ENCODE measurements around the gene RAD51AP1. TPM values are rescaled to one million over a fixed set of nuclear protein-coding genes. Genes with fewer than 3 reads are reported as not detected.

RAD51AP1 gene
- total RNA-seq, 2 experiments from 2014 or later: 69.2 to 81.3 TPM

DNA sequence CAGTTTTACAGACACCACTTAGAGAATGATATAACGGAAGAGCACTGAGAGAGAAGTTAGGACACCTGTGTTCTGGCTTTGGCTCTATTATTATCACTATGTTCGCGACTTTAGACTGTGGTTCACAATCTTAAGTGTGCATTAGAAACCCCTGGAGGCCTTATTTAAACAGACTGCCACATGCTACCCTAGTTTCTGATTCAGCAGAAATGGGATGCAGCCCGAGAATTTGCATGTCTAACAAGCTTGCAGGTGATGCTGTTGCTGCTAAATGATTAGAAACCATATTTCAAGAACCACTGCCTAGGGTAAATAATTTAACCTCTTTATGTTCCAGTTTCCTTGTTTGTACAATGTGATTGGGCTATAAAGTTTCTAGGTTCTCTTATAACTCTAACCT lies 3.6 kb upstream of the RAD51AP1 start:
- intact Hi-C loops (cut with micrococcal nuclease; ENCODE audit: unreplicated experiment): loop anchor here (5.0 kb wide), 2 partner anchors 213 to 292 kb away; partner anchors contain the start of gene TIGAR
- Histone ChIP-seq H3K27ac (ENCODE audit: low read depth, low read length, poor library complexity, severe bottlenecking) (peak overlapping the region; percentile 93), H3K4me1 (ENCODE audit: insufficient read depth, low read length, poor library complexity, severe bottlenecking) (peaks cover 66% of the 10 kb centered on the region), H3K79me2 (ENCODE audit: insufficient read depth, low read depth, low read length) (peaks cover 52% of the 10 kb centered on the region), H3K9me2 (ENCODE audit: insufficient read depth, low read length) (no peaks in the 10 kb centered on the region), H3K36me3 (ENCODE audit: insufficient read depth, low read length) (peaks cover 39% of the 10 kb centered on the region), H3K9me3 (ENCODE audit: low read length) (no peaks in the 10 kb centered on the region), H2AFZ (ENCODE audit: low read length) (no peak overlapping the region), H3K4me3 (ENCODE audit: low read depth, low read length, poor library complexity, severe bottlenecking) (peak overlapping the region; percentile 93), H4K20me1 (ENCODE audit: insufficient read depth, low read length) (no peaks in the 10 kb centered on the region), H3K4me2 (ENCODE audit: low read length) (peak overlapping the region; percentile 82)
- no TSS peak for BruUV-seq (replicated peaks)
- POLR2A ChIA-PET: interaction anchor here (0.7 kb wide), 1 partner anchor 763 kb away, joined by 3 read pairs; no protein-coding TSS in a partner anchor
- no peak for TF ChIP-seq EZH2phosphoT487 (IDR thresholded peaks at IDR 0.05; ENCODE audit: borderline replicate concordance, low read depth, low read length)
- TF ChIP-seq, protein P1, sequence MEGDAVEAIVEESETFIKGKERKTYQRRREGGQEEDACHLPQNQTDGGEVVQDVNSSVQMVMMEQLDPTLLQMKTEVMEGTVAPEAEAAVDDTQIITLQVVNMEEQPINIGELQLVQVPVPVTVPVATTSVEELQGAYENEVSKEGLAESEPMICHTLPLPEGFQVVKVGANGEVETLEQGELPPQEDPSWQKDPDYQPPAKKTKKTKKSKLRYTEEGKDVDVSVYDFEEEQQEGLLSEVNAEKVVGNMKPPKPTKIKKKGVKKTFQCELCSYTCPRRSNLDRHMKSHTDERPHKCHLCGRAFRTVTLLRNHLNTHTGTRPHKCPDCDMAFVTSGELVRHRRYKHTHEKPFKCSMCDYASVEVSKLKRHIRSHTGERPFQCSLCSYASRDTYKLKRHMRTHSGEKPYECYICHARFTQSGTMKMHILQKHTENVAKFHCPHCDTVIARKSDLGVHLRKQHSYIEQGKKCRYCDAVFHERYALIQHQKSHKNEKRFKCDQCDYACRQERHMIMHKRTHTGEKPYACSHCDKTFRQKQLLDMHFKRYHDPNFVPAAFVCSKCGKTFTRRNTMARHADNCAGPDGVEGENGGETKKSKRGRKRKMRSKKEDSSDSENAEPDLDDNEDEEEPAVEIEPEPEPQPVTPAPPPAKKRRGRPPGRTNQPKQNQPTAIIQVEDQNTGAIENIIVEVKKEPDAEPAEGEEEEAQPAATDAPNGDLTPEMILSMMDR (conservative IDR thresholded peaks at IDR 0.05; ENCODE audit: low read length): no peak
- CTCF ChIA-PET (ENCODE audit: unreplicated experiment): interaction anchor here (0.6 kb wide), 2 partner anchors 109 to 223 kb away, joined by 3 read pairs; no protein-coding TSS in a partner anchor
- DNase-seq (ENCODE audit: low spot score): peak; percentile 93

DNA sequence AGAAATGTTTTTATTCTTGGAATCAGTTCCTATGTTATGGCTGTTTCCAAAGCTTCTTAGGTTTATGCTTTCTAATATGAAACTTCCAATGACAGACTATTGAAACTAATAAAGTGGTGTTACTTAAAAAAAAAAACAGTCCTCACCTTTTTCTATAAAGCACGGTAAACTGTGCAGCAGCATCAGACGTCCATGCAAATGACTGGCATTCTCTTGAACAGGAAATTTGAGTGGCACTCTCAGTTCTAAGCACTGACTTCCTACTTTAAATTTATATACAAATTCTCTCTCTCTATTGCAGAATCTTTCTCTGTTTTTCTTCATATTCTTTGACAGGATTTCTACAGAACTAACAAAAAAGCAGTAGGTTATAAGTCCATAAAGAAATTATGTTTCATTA lies 2.8 kb upstream of the RAD51AP1 start:
- H3K4me1 ChIP-seq (ENCODE audit: insufficient read depth, low read length, poor library complexity, severe bottlenecking): peaks cover 66% of the 10 kb centered on the region
- H3K4me2 ChIP-seq (ENCODE audit: low read length): peak overlapping the region; percentile 82
- CTCF ChIA-PET (ENCODE audit: unreplicated experiment): no interaction called here
- peaks cover 33% of the 10 kb centered on the region for H3K36me3 ChIP-seq (ENCODE audit: insufficient read depth, low read length)
- H2AFZ ChIP-seq (ENCODE audit: low read length): no peak overlapping the region
- peaks cover 60% of the 10 kb centered on the region for H3K79me2 ChIP-seq (ENCODE audit: insufficient read depth, low read depth, low read length)
- BruUV-seq (replicated peaks): no TSS peak
- no peak for TF ChIP-seq EZH2phosphoT487 (IDR thresholded peaks at IDR 0.05; ENCODE audit: borderline replicate concordance, low read depth, low read length)
- TF ChIP-seq, protein P1 (conservative IDR thresholded peaks at IDR 0.05; ENCODE audit: low read length): no peak
- no peaks in the 10 kb centered on the region for H3K9me2 ChIP-seq (ENCODE audit: insufficient read depth, low read length)
- intact Hi-C loops (cut with micrococcal nuclease; ENCODE audit: unreplicated experiment): loop anchor here (5.0 kb wide), 2 partner anchors 214 to 291 kb away; partner anchors contain the start of gene TIGAR
- peaks cover 3% of the 10 kb centered on the region; the same call in 1 of the 2 replicates for H4K20me1 ChIP-seq (ENCODE audit: insufficient read depth, low read length)
- peak overlapping the region; percentile 93 for H3K27ac ChIP-seq (ENCODE audit: low read depth, low read length, poor library complexity, severe bottlenecking)
- no peaks in the 10 kb centered on the region for H3K9me3 ChIP-seq (ENCODE audit: low read length)
- peak; percentile 56 for DNase-seq (ENCODE audit: low spot score)
- POLR2A ChIA-PET: interaction anchor here (0.6 to 0.7 kb wide), 2 partner anchors 28 to 764 kb away, joined by 3 read pairs; no protein-coding TSS in a partner anchor
- H3K4me3 ChIP-seq (ENCODE audit: low read depth, low read length, poor library complexity, severe bottlenecking): peak overlapping the region; percentile 93

DNA sequence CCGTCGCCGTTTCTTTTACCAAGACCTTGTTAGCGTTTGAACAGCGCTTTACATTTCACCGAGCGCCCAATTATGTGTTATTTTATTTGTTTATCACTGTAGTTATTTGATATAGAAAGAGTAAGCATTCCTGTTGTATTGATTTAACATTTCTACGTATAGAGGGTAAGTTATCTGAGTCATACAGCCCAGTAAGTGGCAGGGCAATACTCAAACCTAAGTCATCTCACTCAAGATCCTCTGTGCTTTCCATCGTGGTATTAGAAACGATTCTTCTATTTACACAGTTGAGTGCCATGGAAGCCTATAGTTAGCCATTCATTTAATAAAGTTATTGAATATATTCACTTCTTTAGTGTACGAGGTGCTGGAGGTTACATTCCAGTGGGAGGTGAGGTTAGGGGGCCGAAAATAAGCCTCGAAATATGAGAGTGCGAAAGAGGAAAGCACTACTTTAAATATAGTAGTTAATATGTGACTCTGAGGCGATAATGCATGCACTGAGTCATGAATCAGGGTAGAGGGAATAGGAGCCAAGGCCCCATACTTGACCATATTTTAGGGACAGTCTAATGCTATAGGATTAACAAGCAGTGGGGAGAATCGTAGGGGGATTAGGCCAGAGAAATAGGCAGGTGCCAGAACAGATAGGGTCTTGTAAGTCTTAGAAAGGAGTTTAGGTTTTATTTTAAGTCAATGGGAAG lies 629 bp downstream of the RAD51AP1 start:
- Histone ChIP-seq H2AFZ (ENCODE audit: low read length) (peak overlapping the region; percentile 70; the same call in 1 of the 2 replicates), H3K4me2 (ENCODE audit: low read length) (peak overlapping the region; percentile 81), H3K9me2 (ENCODE audit: insufficient read depth, low read length) (no peaks in the 10 kb centered on the region), H3K79me2 (ENCODE audit: insufficient read depth, low read depth, low read length) (peaks cover 71% of the 10 kb centered on the region), H3K4me3 (ENCODE audit: low read depth, low read length, poor library complexity, severe bottlenecking) (peak overlapping the region; percentile 93), H3K4me1 (ENCODE audit: insufficient read depth, low read length, poor library complexity, severe bottlenecking) (peaks cover 56% of the 10 kb centered on the region), H3K36me3 (ENCODE audit: insufficient read depth, low read length) (peaks cover 38% of the 10 kb centered on the region), H3K27ac (ENCODE audit: low read depth, low read length, poor library complexity, severe bottlenecking) (peak overlapping the region; percentile 82), H3K9me3 (ENCODE audit: low read length) (no peaks in the 10 kb centered on the region), H4K20me1 (ENCODE audit: insufficient read depth, low read length) (peaks cover 12% of the 10 kb centered on the region; the same call in 1 of the 2 replicates)
- intact Hi-C loops (cut with micrococcal nuclease; ENCODE audit: unreplicated experiment): loop anchor here (2.0 to 5.0 kb wide), 3 partner anchors 109 to 288 kb away; partner anchors contain the start of genes AKAP3, NDUFA9 and TIGAR
- POLR2A ChIA-PET: no interaction called here
- no peak for TF ChIP-seq EZH2phosphoT487 (IDR thresholded peaks at IDR 0.05; ENCODE audit: borderline replicate concordance, low read depth, low read length)
- TF ChIP-seq, protein P1 (conservative IDR thresholded peaks at IDR 0.05; ENCODE audit: low read length): no peak
- CTCF ChIA-PET (ENCODE audit: unreplicated experiment): no interaction called here
- BruUV-seq (replicated peaks): TSS peak; percentile 87
- no peak for DNase-seq (ENCODE audit: low spot score)
